Lower leg skin (tissue), 4 donors: ENCODE results near the gene HMGB4. TPM values are rescaled to one million over a fixed set of nuclear protein-coding genes. Genes with fewer than 3 reads are reported as not detected.

ENCODE experiments used
- DNase-seq, 2 donors: peaks; one replicate each; pipeline ENCODE4 v3.0.0-alpha.2; 2019; ENCODE audit warnings: low spot score in 2 of 2
- H3K4me3 ChIP-seq: fragments of 200-600 bp; sonication (generic); 2 replicates; pipeline ENCODE4 v1.5.1; 2017; ENCODE audit warnings: mild to moderate bottlenecking, low read depth; ENCODE audit not compliant: poor library complexity, severe bottlenecking
- POLR2A ChIP-seq, 2 donors: fragments of 450-650 bp; IDR thresholded peaks; one replicate each; pipeline ENCODE4 v1.6.1; 2016 to 2017; ENCODE audit warnings: antibody characterized with exemption in 2 of 2, mild to moderate bottlenecking in 1 of 2, moderate library complexity in 1 of 2
- WGBS, 2 donors: methylation state at CpG; one replicate each; pipeline ENCODE4 v1.1.5; 2018; 5-methylcytosine and 5-hydroxymethylcytosine counted together
- intact Hi-C: fragments of 100-400 bp; cut with DNase I; formaldehyde crosslinking; loops from one replicate; pipeline ENCODE4 v1.15.0; 2023; ENCODE audit warnings: low total_unique reads
- total RNA-seq, 4 donors: library from RNA; depleted of rRNA; stranded (reverse); fragments of >200 nt; gene quantifications; one replicate each; pipeline ENCODE4 v1.1.0, GENCODE V29; 2016
- TF ChIP-seq, protein P1 (sequence below), 3 donors: fragments of 450-650 bp; IDR thresholded peaks; one replicate each; pipeline ENCODE4 v1.5.1; 2016; ENCODE audit warnings: antibody characterized with exemption in 3 of 3, mild to moderate bottlenecking in 3 of 3, moderate library complexity in 2 of 3

HMGB4 gene
- total RNA-seq, 4 donors from 2014 or later: not detected

DNA sequence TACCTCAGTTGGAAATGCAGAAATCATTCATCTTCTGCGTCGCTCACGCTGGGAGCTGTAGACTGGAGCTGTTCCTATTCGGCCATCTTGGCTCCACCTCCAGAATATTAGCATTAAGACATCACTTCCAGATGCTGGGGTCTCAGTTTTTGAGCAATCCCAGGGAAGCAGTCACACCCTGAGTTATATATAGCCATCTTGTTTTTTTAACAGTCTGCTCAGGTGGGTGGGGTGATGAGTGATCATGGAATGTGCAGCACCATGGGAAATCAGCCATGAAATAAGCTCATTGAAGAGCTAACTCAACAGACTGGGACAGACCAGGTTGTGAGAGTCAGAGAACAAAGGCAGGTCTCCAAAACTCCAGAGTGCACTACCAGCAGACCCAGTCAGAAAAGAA lies 27.0 kb upstream of the HMGB4 start:
- DNase-seq: no peak
- intact Hi-C loops: no loop called here
- TF ChIP-seq, protein P1, sequence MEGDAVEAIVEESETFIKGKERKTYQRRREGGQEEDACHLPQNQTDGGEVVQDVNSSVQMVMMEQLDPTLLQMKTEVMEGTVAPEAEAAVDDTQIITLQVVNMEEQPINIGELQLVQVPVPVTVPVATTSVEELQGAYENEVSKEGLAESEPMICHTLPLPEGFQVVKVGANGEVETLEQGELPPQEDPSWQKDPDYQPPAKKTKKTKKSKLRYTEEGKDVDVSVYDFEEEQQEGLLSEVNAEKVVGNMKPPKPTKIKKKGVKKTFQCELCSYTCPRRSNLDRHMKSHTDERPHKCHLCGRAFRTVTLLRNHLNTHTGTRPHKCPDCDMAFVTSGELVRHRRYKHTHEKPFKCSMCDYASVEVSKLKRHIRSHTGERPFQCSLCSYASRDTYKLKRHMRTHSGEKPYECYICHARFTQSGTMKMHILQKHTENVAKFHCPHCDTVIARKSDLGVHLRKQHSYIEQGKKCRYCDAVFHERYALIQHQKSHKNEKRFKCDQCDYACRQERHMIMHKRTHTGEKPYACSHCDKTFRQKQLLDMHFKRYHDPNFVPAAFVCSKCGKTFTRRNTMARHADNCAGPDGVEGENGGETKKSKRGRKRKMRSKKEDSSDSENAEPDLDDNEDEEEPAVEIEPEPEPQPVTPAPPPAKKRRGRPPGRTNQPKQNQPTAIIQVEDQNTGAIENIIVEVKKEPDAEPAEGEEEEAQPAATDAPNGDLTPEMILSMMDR (IDR thresholded peaks at IDR 0.05): no peak
- TF ChIP-seq POLR2A (IDR thresholded peaks at IDR 0.05): no peak
- H3K4me3 ChIP-seq: no peak overlapping the region
- 89 to 99% methylated on average over 4 of the region's 4 CpGs for WGBS, 2 donors

DNA sequence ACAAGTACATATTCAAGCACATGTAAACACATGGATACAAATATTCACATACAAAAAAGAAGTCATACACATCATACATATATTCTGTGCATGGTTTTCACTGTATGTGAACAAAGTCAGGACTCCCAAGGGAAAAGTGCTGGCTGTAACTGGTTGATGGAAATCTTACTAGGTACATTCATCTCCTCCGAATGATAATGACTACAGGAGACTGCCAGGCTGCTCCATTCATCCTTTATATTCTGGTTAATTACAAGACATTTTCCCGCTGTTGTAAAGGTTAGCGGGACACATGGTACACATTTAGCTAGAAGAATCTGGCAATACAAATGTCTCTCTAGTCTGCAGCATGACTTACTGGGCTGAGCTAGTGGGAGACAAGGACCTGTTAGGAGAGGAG lies 26.2 kb upstream of the HMGB4 start:
- DNase-seq: no peak
- TF ChIP-seq, protein P1 (IDR thresholded peaks at IDR 0.05): no peak
- TF ChIP-seq POLR2A (IDR thresholded peaks at IDR 0.05): no peak
- intact Hi-C loops: no loop called here
- no peak overlapping the region for H3K4me3 ChIP-seq
- WGBS, 2 donors: 90 to 94% methylated on average over 3 of the region's 3 CpGs

DNA sequence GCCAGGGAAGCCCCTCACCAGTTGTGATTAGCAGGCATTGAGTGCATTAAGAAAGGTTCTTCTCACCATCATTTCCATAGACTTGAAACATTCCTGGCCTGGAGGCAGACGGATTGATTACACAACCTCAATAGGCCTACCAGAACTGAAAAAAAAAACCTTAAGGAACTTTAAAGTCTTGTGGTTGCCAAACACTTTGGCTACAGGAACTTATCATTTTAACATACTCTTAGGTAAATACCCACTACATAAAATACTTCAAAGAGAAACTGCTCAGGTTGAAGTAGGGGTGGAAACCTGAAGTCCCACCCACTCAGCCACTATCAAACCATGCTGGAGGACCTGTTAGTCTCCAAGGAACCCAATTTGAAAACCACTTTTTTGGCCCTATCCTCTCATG lies 22.4 kb upstream of the HMGB4 start:
- H3K4me3 ChIP-seq: no peak overlapping the region
- intact Hi-C loops: no loop called here
- DNase-seq: peak in 1 of 2 donors; percentile 6
- 43 to 45% methylated on average over 1 of the region's 1 CpG for WGBS, 2 donors
- TF ChIP-seq, protein P1 (IDR thresholded peaks at IDR 0.05): no peak
- no peak for TF ChIP-seq POLR2A (IDR thresholded peaks at IDR 0.05)

DNA sequence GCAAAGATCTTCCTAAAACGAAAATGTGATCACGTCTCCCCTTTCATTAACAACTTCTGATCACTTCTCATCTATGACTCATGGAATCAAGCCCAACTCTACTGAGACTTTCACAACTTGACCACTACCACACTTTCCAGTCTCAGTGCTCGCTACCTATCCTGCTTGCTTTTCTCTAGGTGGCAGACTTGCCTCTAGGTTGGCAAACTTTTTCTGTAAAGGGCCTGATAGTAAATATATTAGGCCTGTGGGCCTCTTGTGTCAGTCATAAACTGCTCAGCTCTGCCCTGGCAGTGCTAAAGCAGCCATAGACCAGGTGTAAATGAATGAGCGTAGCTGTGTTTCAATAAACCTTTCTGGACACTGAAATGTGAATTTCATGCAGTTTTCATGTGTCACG lies 21.5 kb upstream of the HMGB4 start:
- DNase-seq: peak in 1 of 2 donors; percentile 34
- no peak overlapping the region for H3K4me3 ChIP-seq
- 87% methylated on average over 5 of the region's 5 CpGs for WGBS, 2 donors
- TF ChIP-seq POLR2A (IDR thresholded peaks at IDR 0.05): no peak
- TF ChIP-seq, protein P1 (IDR thresholded peaks at IDR 0.05): no peak
- intact Hi-C loops: no loop called here

DNA sequence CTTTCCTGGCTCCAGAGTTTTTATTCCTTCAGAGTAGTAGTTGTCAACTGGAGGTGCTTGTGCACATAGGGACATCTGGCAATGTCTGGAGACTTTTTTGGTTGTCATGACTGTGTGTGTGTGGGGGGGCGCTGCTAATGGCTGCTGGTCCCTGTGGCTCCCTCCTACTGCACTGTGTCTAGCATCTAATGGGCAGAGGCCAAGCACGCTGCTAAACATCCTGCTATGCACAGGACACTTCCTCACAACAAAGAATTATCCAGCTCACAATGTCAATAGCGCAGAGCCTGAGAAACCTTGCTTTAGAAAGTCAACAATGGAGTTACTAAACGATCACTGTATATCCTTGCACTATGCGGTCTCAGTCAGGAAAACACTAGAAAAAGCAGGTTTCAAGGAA lies 19.7 kb upstream of the HMGB4 start:
- no peak for TF ChIP-seq POLR2A (IDR thresholded peaks at IDR 0.05)
- intact Hi-C loops: no loop called here
- DNase-seq: peak in 1 of 2 donors; percentile 26
- H3K4me3 ChIP-seq: no peak overlapping the region
- WGBS, 2 donors: 88 to 92% methylated on average over 5 of the region's 5 CpGs

DNA sequence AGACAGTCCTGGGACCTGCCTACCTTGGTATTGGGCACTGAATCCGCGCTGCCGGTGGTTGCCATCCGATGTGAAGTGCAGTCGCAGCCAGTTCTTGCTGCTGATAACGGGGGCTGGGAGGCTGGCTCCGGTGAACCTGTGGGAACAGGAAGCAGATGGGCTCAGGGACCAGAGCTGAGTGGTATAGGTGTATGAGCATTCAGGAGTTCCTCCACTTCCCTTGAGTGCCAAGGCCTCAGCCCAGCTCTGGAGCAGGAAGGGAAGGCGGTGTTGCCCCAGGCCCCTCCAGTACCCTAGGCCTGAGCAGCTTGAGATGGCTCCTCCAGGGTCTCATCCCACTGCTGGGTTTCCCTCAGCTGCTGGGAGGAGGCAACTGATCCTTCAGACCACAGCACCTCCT lies 17.0 kb upstream of the HMGB4 start:
- TF ChIP-seq, protein P1 (IDR thresholded peaks at IDR 0.05): no peak
- no peak for TF ChIP-seq POLR2A (IDR thresholded peaks at IDR 0.05)
- peak in 1 of 2 donors; percentile 70 for DNase-seq
- intact Hi-C loops: no loop called here

More for the DNA sequence above, 17.0 kb upstream of the HMGB4 start:
- 92 to 96% methylated on average over 8 of the region's 8 CpGs for WGBS, 2 donors
- H3K4me3 ChIP-seq: no peak overlapping the region
